ENCODE results near the gene APOC1. TPM values are rescaled to one million over a fixed set of nuclear protein-coding genes. Genes with fewer than 3 reads are reported as not detected.

APOC1 gene
- total RNA-seq, 1 experiment from 2014 or later: 48.5 TPM

- peaks cover 7% of the 10 kb centered on the region; the same call in 1 of the 2 replicates for H3K4me1 ChIP-seq (ENCODE audit: control insufficient read depth, insufficient read depth, low read length)
- no peak for ATAC-seq
- ChIA-PET POLR2A (no interaction called here), CTCF (no interaction called here)
- H3K4me3 ChIP-seq (ENCODE audit: low read depth in 2 of 2, low read length in 2 of 2): no peak overlapping the region
- intact Hi-C loops (cut with micrococcal nuclease; ENCODE audit: unreplicated experiment): no loop called here
- in situ Hi-C loops (cut with HindIII; ENCODE audit: low pct_unique_long_range_greater_than_20kb, low sequenced_read_pairs): no loop called here
- no peak for DNase-seq (ENCODE audit: low read depth, low spot score)
- BruUV-seq (replicated peaks): no TSS peak
- peaks cover 27% of the 10 kb centered on the region for H3K36me3 ChIP-seq (ENCODE audit: control insufficient read depth, insufficient read depth, low read length)
- no peak overlapping the region for H3K27ac ChIP-seq (ENCODE audit: low read length)
- H3K9me3 ChIP-seq (ENCODE audit: control insufficient read depth, insufficient read depth, low read depth, low read length): no peaks in the 10 kb centered on the region
- no peaks in the 10 kb centered on the region for H3K27me3 ChIP-seq (ENCODE audit: control insufficient read depth, insufficient read depth, low read length)
- no peak for TF ChIP-seq REST (IDR thresholded peaks at IDR 0.05; ENCODE audit: insufficient read depth in 1 of 2, low read depth in 2 of 2, low read length in 1 of 2)
- no peak for TF ChIP-seq POLR2AphosphoS5 (IDR thresholded peaks at IDR 0.05; ENCODE audit: low read depth, low read length)
- no peak for TF ChIP-seq SIN3A (IDR thresholded peaks at IDR 0.05; ENCODE audit: borderline replicate concordance, insufficient read depth, low read depth, low read length)
- TF ChIP-seq CTCF (IDR thresholded peaks at IDR 0.05): no peak
- no peak for TF ChIP-seq TCF7L2 (IDR thresholded peaks at IDR 0.05; ENCODE audit: low read depth, low read length)
Measured at GRCh38 chr19:44893332-44894051, 20.9 kb upstream of the APOC1 start.

GRCh38 chr19:44894052-44894400 is 20.4 kb upstream of the APOC1 start:
- POLR2A ChIA-PET: no interaction called here
- DNase-seq (ENCODE audit: low read depth, low spot score): no peak
- no peak for ATAC-seq
- Histone ChIP-seq H3K27ac (ENCODE audit: low read length) (no peak overlapping the region), H3K9me3 (ENCODE audit: control insufficient read depth, insufficient read depth, low read depth, low read length) (no peaks in the 10 kb centered on the region), H3K4me3 (ENCODE audit: low read depth in 2 of 2, low read length in 2 of 2) (no peak overlapping the region), H3K27me3 (ENCODE audit: control insufficient read depth, insufficient read depth, low read length) (no peaks in the 10 kb centered on the region), H3K4me1 (ENCODE audit: control insufficient read depth, insufficient read depth, low read length) (peaks cover 7% of the 10 kb centered on the region; the same call in 1 of the 2 replicates), H3K36me3 (ENCODE audit: control insufficient read depth, insufficient read depth, low read length) (peaks cover 27% of the 10 kb centered on the region)
- intact Hi-C loops (cut with micrococcal nuclease; ENCODE audit: unreplicated experiment) (no loop called here), in situ Hi-C loops (cut with HindIII; ENCODE audit: low pct_unique_long_range_greater_than_20kb, low sequenced_read_pairs) (no loop called here)
- no TSS peak for BruUV-seq (replicated peaks)
- TF ChIP-seq CTCF (IDR thresholded peaks at IDR 0.05) (no peak), REST (IDR thresholded peaks at IDR 0.05; ENCODE audit: insufficient read depth in 1 of 2, low read depth in 2 of 2, low read length in 1 of 2) (no peak), TCF7L2 (IDR thresholded peaks at IDR 0.05; ENCODE audit: low read depth, low read length) (no peak), POLR2AphosphoS5 (IDR thresholded peaks at IDR 0.05; ENCODE audit: low read depth, low read length) (no peak), SIN3A (IDR thresholded peaks at IDR 0.05; ENCODE audit: borderline replicate concordance, insufficient read depth, low read depth, low read length) (no peak)
- CTCF ChIA-PET: no interaction called here

Data from Panc1 (cell line).